ENCODE data around the gene VAC14.

VAC14 gene

GRCh38 chr16:70715860-70716357 lies 85.0 kb downstream of the VAC14 start:
- H4K20me1 ChIP-seq (ENCODE audit: insufficient read depth, low read length) = no peaks in the 10 kb centered on the region
- H3F3A ChIP-seq (ENCODE audit: insufficient read depth, low read length) = no peaks in the 10 kb centered on the region
- no peaks in the 10 kb centered on the region for H3K9me2 ChIP-seq (ENCODE audit: low read depth, low read length)
- no peak overlapping the region for H3K4me2 ChIP-seq (ENCODE audit: low read length)
- no peaks in the 10 kb centered on the region for H3K79me2 ChIP-seq (ENCODE audit: insufficient read depth, low read length)
- no peaks in the 10 kb centered on the region for H3K27me3 ChIP-seq (ENCODE audit: insufficient read depth, low read length)
- no peak overlapping the region for H3K9ac ChIP-seq (ENCODE audit: low read length)
- no peaks in the 10 kb centered on the region for H3K4me1 ChIP-seq (ENCODE audit: insufficient read depth, low read length, severe bottlenecking)
- no peak overlapping the region for H3K27ac ChIP-seq (ENCODE audit: low read depth, low read length, poor library complexity, severe bottlenecking)
- no peak overlapping the region for H2AFZ ChIP-seq (ENCODE audit: low read length)
- no peak overlapping the region for H3K4me3 ChIP-seq (ENCODE audit: low read depth, low read length, poor library complexity, severe bottlenecking)
- H3K9me3 ChIP-seq (ENCODE audit: low read length) = no peaks in the 10 kb centered on the region
- peaks cover 12% of the 10 kb centered on the region; the same call in 1 of the 2 replicates for H3K36me3 ChIP-seq (ENCODE audit: insufficient read depth, low read length)
- no peak for TF ChIP-seq EZH2 (IDR thresholded peaks at IDR 0.05; ENCODE audit: borderline replicate concordance, low read length)
- TF ChIP-seq CTCF (IDR thresholded peaks at IDR 0.05; ENCODE audit: low read length) = no peak

GRCh38 chr16:70715055-70715858 lies 85.7 kb downstream of the VAC14 start:
- Histone ChIP-seq H3K9me3 (ENCODE audit: low read length) (no peaks in the 10 kb centered on the region), H3K79me2 (ENCODE audit: insufficient read depth, low read length) (no peaks in the 10 kb centered on the region), H3K9me2 (ENCODE audit: low read depth, low read length) (no peaks in the 10 kb centered on the region), H3K4me2 (ENCODE audit: low read length) (no peak overlapping the region), H3F3A (ENCODE audit: insufficient read depth, low read length) (no peaks in the 10 kb centered on the region), H4K20me1 (ENCODE audit: insufficient read depth, low read length) (no peaks in the 10 kb centered on the region), H2AFZ (ENCODE audit: low read length) (no peak overlapping the region), H3K4me3 (ENCODE audit: low read depth, low read length, poor library complexity, severe bottlenecking) (no peak overlapping the region), H3K27me3 (ENCODE audit: insufficient read depth, low read length) (no peaks in the 10 kb centered on the region), H3K36me3 (ENCODE audit: insufficient read depth, low read length) (peaks cover 10% of the 10 kb centered on the region; the same call in 1 of the 2 replicates), H3K9ac (ENCODE audit: low read length) (no peak overlapping the region), H3K27ac (ENCODE audit: low read depth, low read length, poor library complexity, severe bottlenecking) (no peak overlapping the region), H3K4me1 (ENCODE audit: insufficient read depth, low read length, severe bottlenecking) (no peaks in the 10 kb centered on the region)
- TF ChIP-seq CTCF (IDR thresholded peaks at IDR 0.05; ENCODE audit: low read length) = no peak
- no peak for TF ChIP-seq EZH2 (IDR thresholded peaks at IDR 0.05; ENCODE audit: borderline replicate concordance, low read length)

- no peaks in the 10 kb centered on the region for H4K20me1 ChIP-seq (ENCODE audit: insufficient read depth, low read length)
- H3K27ac ChIP-seq (ENCODE audit: low read depth, low read length, poor library complexity, severe bottlenecking) = no peak overlapping the region
These were observed 86.3 kb downstream of the VAC14 start for GRCh38 chr16:70714581-70715054.

More at GRCh38 chr16:70714581-70715054, 86.3 kb downstream of the VAC14 start:
- no peak overlapping the region for H3K4me2 ChIP-seq (ENCODE audit: low read length)
- no peaks in the 10 kb centered on the region for H3K9me3 ChIP-seq (ENCODE audit: low read length)
- H2AFZ ChIP-seq (ENCODE audit: low read length) = no peak overlapping the region
- H3K9me2 ChIP-seq (ENCODE audit: low read depth, low read length) = no peaks in the 10 kb centered on the region
- no peaks in the 10 kb centered on the region for H3K4me1 ChIP-seq (ENCODE audit: insufficient read depth, low read length, severe bottlenecking)
- no peak overlapping the region for H3K4me3 ChIP-seq (ENCODE audit: low read depth, low read length, poor library complexity, severe bottlenecking)
- no peak overlapping the region for H3K9ac ChIP-seq (ENCODE audit: low read length)
- no peaks in the 10 kb centered on the region for H3K27me3 ChIP-seq (ENCODE audit: insufficient read depth, low read length)
- H3K36me3 ChIP-seq (ENCODE audit: insufficient read depth, low read length) = 0 out of 2 replicates have a peak, but pooled peaks cover 3% of the 10 kb centered on the region
- no peaks in the 10 kb centered on the region for H3F3A ChIP-seq (ENCODE audit: insufficient read depth, low read length)
- TF ChIP-seq EZH2 (IDR thresholded peaks at IDR 0.05; ENCODE audit: borderline replicate concordance, low read length) (no peak), CTCF (IDR thresholded peaks at IDR 0.05; ENCODE audit: low read length) (no peak)
- H3K79me2 ChIP-seq (ENCODE audit: insufficient read depth, low read length) = no peaks in the 10 kb centered on the region

Measured in OCI-LY1 (cell line).